ENCODE measurements around the gene HIPK3.
"Not testable (repeated sequence)": the region's sequence is repeated elsewhere in the genome, so short reads cannot be mapped to it uniquely, and the experiment has no call there.

Gene HIPK3

DNA sequence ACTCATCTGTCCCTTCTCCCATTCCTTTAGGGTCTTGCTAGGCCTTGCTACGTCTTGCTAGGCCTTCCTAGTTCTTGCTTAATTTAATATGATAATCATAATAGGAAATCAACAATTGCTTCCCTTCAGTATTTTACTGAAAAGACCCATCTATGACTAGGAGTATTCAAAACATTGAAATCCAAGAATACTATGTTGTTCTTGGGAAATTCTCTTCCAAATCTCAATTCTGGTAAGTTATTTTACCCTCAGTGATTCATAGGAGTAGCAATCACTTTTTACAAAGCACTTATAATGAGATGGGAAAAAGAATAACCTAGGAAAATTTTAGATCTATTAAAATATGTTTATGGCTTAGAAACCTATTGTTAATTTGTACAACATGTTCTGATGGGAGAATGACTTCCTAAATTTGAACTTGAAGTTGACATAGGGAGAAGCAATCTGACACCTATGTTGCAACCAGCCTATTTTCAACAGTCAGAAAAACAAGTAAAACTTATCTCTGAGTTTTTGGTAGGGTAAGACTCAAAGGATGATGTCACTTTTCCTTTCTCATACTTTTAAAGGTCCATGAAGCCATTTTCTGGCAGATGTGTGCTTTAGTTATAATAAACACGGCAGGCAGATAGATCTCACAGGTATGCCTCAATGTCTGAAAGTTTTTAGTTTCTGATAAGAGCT lies 29.5 kb upstream of the HIPK3 start:
- H3K27ac ChIP-seq (ENCODE audit: poor library complexity, severe bottlenecking) = peak overlapping the region; percentile 17
- DNase-seq (ENCODE audit: low spot score) = no peak
- TF ChIP-seq, protein P1, sequence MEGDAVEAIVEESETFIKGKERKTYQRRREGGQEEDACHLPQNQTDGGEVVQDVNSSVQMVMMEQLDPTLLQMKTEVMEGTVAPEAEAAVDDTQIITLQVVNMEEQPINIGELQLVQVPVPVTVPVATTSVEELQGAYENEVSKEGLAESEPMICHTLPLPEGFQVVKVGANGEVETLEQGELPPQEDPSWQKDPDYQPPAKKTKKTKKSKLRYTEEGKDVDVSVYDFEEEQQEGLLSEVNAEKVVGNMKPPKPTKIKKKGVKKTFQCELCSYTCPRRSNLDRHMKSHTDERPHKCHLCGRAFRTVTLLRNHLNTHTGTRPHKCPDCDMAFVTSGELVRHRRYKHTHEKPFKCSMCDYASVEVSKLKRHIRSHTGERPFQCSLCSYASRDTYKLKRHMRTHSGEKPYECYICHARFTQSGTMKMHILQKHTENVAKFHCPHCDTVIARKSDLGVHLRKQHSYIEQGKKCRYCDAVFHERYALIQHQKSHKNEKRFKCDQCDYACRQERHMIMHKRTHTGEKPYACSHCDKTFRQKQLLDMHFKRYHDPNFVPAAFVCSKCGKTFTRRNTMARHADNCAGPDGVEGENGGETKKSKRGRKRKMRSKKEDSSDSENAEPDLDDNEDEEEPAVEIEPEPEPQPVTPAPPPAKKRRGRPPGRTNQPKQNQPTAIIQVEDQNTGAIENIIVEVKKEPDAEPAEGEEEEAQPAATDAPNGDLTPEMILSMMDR (IDR thresholded peaks at IDR 0.05; ENCODE audit: poor library complexity, severe bottlenecking) = no peak

DNA sequence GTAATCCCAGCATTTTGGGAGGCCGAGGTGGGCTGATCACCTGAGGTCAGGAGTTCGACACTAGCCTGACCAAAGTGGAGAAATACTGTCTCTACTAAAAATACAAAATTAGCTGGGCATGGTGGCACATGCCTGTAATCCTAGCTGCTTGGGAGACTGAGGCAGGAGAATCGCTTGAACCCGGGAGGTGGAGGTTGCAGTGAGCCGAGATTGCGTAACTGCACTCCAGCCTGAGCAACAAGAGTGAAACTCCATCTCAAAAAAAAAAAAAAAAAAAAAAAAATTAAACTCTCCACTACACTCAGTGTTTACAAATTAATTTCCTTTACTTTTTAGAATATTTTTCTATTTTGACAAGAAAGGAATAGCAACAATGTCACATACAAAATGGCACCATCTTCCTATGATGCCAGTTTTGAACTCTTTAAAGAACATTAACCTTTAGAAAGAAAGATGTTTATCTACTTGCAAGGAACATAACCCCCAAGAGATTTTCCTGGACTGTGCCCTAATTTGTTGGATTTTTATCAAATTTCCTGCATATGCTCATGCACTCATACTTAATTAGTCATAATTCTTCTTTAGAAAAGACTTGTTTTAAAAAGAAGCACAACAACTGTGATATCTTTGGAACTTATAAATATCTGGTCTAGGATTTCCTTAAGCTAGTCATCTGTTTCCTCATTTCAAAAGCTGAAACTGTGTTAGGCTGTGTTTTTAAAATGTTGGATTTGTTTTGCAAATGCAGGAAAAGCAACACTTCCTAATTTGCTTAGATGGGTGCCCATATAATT lies 22.6 kb upstream of the HIPK3 start:
- ATAC-seq (ENCODE audit: low read depth) (no peak), DNase-seq (ENCODE audit: low spot score) (no peak)
- H3K4me3 ChIP-seq (ENCODE audit: severe bottlenecking) = no peak overlapping the region
- TF ChIP-seq, protein P1 (IDR thresholded peaks at IDR 0.05; ENCODE audit: poor library complexity, severe bottlenecking) = no peak
- no peaks in the 10 kb centered on the region for H3K9me3 ChIP-seq (ENCODE audit: severe bottlenecking)
- no peaks in the 10 kb centered on the region for H3K27me3 ChIP-seq (ENCODE audit: insufficient read depth, poor library complexity, severe bottlenecking)
- H3K4me1 ChIP-seq (ENCODE audit: insufficient read depth, poor library complexity, severe bottlenecking) = no peaks in the 10 kb centered on the region
- H3K27ac ChIP-seq (ENCODE audit: poor library complexity, severe bottlenecking) = no peak overlapping the region
- H3K36me3 ChIP-seq (ENCODE audit: low read depth) = no peaks in the 10 kb centered on the region

More for the DNA sequence above, 29.5 kb upstream of the HIPK3 start:
- ATAC-seq (ENCODE audit: low read depth) = peak; percentile 36; the same call in 1 of the 3 replicates
- peaks cover 11% of the 10 kb centered on the region for H3K4me1 ChIP-seq (ENCODE audit: insufficient read depth, poor library complexity, severe bottlenecking)
- H3K27me3 ChIP-seq (ENCODE audit: insufficient read depth, poor library complexity, severe bottlenecking) = no peaks in the 10 kb centered on the region
- H3K4me3 ChIP-seq (ENCODE audit: severe bottlenecking) = no peak overlapping the region
- H3K9me3 ChIP-seq (ENCODE audit: severe bottlenecking) = no peaks in the 10 kb centered on the region
- H3K36me3 ChIP-seq (ENCODE audit: low read depth) = no peaks in the 10 kb centered on the region

DNA sequence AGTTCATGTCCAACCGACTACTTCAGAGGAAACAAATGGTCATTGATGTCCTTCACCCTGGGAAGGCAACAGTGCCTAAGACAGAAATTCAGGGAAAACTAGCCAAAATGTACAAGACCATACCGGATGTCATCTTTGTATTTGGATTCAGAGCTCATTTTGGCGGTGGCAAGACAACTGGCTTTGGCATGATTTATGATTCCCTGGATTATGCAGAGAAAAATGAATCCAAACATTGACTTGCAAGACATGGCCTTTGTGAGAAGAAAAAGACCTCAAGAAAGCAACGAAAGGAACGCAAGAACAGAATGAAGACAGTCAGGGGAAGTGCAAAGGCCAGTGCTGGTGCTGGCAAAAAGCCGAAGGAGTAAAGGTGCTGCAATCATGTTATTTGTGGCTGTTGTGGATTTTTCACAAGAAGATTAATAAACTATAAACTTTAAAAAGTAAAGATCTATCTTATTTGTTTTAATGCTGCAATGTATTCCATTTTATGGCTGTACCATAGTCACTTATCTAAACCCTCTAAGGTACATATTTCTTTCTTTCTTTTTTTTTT lies 20.1 kb upstream of the HIPK3 start:
- TF ChIP-seq, protein P1 (IDR thresholded peaks at IDR 0.05; ENCODE audit: poor library complexity, severe bottlenecking) = no peak
- H3K36me3 ChIP-seq (ENCODE audit: low read depth) = no peaks in the 10 kb centered on the region
- H3K27ac ChIP-seq (ENCODE audit: poor library complexity, severe bottlenecking) = no peak overlapping the region
- H3K4me1 ChIP-seq (ENCODE audit: insufficient read depth, poor library complexity, severe bottlenecking) = peaks cover 10% of the 10 kb centered on the region
- H3K9me3 ChIP-seq (ENCODE audit: severe bottlenecking) = peaks cover 4% of the 10 kb centered on the region
- ATAC-seq (ENCODE audit: low read depth) (no peak), DNase-seq (ENCODE audit: low spot score) (no peak)
- no peak overlapping the region for H3K4me3 ChIP-seq (ENCODE audit: severe bottlenecking)
- no peaks in the 10 kb centered on the region for H3K27me3 ChIP-seq (ENCODE audit: insufficient read depth, poor library complexity, severe bottlenecking)

DNA sequence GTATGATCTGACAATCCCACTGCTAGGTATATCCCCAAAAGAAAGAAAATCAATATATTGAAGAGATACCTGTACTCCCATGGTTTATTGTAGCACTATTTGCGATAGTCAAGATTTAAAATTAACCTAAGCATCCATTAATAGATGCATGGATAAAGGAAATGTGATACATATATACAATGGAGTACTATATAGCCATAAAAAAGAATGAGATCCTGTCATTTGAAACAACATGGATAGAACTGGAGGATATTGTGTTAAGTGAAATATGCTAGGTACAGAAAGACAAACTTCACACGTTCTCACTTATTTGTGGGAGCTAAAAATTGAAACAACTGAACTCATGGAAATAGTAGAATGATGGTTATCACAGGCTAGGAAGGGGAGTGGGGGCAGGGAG lies 14.6 kb upstream of the HIPK3 start:
- TF ChIP-seq, protein P1 (IDR thresholded peaks at IDR 0.05; ENCODE audit: poor library complexity, severe bottlenecking) = no peak
- Histone ChIP-seq H3K27ac (ENCODE audit: poor library complexity, severe bottlenecking) (no peak overlapping the region), H3K9me3 (ENCODE audit: severe bottlenecking) (peaks cover 4% of the 10 kb centered on the region), H3K4me3 (ENCODE audit: severe bottlenecking) (no peak overlapping the region), H3K27me3 (ENCODE audit: insufficient read depth, poor library complexity, severe bottlenecking) (no peaks in the 10 kb centered on the region), H3K36me3 (ENCODE audit: low read depth) (no peaks in the 10 kb centered on the region), H3K4me1 (ENCODE audit: insufficient read depth, poor library complexity, severe bottlenecking) (peaks cover 10% of the 10 kb centered on the region)
- DNase-seq (ENCODE audit: low spot score) (no peak), ATAC-seq (ENCODE audit: low read depth) (no peak)

DNA sequence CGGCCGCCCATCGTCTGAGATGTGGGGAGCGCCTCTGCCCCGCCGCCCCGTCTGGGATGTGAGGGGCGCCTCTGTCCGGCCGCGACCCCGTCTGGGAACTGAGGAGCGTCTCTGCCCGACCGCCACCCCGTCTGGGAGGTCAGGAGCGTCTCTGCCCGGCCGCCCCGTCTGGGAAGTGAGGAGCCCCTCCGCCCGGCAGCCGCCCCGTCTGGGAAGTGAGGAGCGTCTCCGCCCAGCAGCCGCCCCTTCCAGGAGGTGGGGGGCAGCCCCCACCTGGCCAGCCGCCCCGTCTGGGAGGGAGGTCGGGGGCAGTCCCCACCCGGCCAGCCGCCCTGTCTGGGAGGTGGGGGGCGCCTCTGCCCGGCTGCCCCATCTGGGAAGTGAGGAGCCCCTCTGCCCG lies 13.5 kb upstream of the HIPK3 start:
- peaks cover 10% of the 10 kb centered on the region for H3K4me1 ChIP-seq (ENCODE audit: insufficient read depth, poor library complexity, severe bottlenecking)
- H3K27ac ChIP-seq (ENCODE audit: poor library complexity, severe bottlenecking); DNase-seq (ENCODE audit: low spot score); H3K4me3 ChIP-seq (ENCODE audit: severe bottlenecking); ATAC-seq (ENCODE audit: low read depth); H3K27me3 ChIP-seq (ENCODE audit: insufficient read depth, poor library complexity, severe bottlenecking); H3K9me3 ChIP-seq (ENCODE audit: severe bottlenecking); H3K36me3 ChIP-seq (ENCODE audit: low read depth): not testable (repeated sequence)

Data from RWPE2 (cell line).